SK-N-SH (cell line): ENCODE measurements around the gene ENTPD2.
A peak's percentile ranks its signal among the peaks of the same experiment; 100 is the strongest.

Experiments
- CTCF ChIP-seq: fragments of 200-600 bp; sonication (generic); IDR thresholded peaks from 2 replicates; pipeline ENCODE4 v1.6.1; 2017; ENCODE audit warnings: antibody characterized with exemption, mild to moderate bottlenecking, moderate library complexity
- FOSL2 ChIP-seq: IDR thresholded peaks from 2 replicates; pipeline ENCODE4 v1.4.0; 2012; ENCODE audit warnings: low read depth, mild to moderate bottlenecking, moderate library complexity, borderline replicate concordance
- FOXJ3 ChIP-seq: sonication (generic); formaldehyde crosslinking; IDR thresholded peaks from 2 replicates; pipeline ENCODE4 v1.5.1; 2020; ENCODE audit warnings: mild to moderate bottlenecking, missing genetic modification reagents
- MXI1 ChIP-seq: IDR thresholded peaks from 2 replicates; pipeline ENCODE4 v1.6.1; 2012; ENCODE audit warnings: mild to moderate bottlenecking, low read depth, low read length, improper control_type of control experiment
- POLR2AphosphoS5 ChIP-seq: IDR thresholded peaks from 2 replicates; pipeline ENCODE4 v1.6.1; 2012; ENCODE audit warnings: low read depth, low read length
- TAF1 ChIP-seq: IDR thresholded peaks from 2 replicates; pipeline ENCODE4 v1.6.1; 2012; ENCODE audit warnings: low read depth, mild to moderate bottlenecking, low read length, moderate library complexity, borderline replicate concordance
- USF2 ChIP-seq: fragments of 150-350 bp; IDR thresholded peaks from 2 replicates; pipeline ENCODE4 v1.6.1; 2017; ENCODE audit warnings: antibody characterized with exemption, low read length, low read depth, borderline replicate concordance

- TF ChIP-seq TAF1 (no peak), FOSL2 (no peak), USF2 (no peak), MXI1 (no peak), CTCF (peak; percentile 76), POLR2AphosphoS5 (no peak), FOXJ3 (CRISPR knock-in tag) (no peak)
Measured at GRCh38 chr9:137067860-137068538, 14.1 kb upstream of the ENTPD2 start.
